ENCODE results near the gene EFS.

GRCh38 chr14:23408307-23408630, 43.3 kb upstream of the EFS start:
- TF ChIP-seq SMAD1 (IDR thresholded peaks at IDR 0.05; ENCODE audit: low read depth, partially characterized antibody) (no peak), EP300 (IDR thresholded peaks at IDR 0.05; ENCODE audit: borderline replicate concordance in 1 of 2, control insufficient read depth in 1 of 2, low read depth in 2 of 2, low read length in 2 of 2) (no peak), TARDBP (IDR thresholded peaks at IDR 0.05; ENCODE audit: borderline replicate concordance) (no peak), SP1 (IDR thresholded peaks at IDR 0.05; ENCODE audit: low read depth, low read length) (no peak)
- TF ChIP-seq, protein P1, sequence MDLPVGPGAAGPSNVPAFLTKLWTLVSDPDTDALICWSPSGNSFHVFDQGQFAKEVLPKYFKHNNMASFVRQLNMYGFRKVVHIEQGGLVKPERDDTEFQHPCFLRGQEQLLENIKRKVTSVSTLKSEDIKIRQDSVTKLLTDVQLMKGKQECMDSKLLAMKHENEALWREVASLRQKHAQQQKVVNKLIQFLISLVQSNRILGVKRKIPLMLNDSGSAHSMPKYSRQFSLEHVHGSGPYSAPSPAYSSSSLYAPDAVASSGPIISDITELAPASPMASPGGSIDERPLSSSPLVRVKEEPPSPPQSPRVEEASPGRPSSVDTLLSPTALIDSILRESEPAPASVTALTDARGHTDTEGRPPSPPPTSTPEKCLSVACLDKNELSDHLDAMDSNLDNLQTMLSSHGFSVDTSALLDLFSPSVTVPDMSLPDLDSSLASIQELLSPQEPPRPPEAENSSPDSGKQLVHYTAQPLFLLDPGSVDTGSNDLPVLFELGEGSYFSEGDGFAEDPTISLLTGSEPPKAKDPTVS (IDR thresholded peaks at IDR 0.05; ENCODE audit: low read depth, low read length), result no peak
